B cell (primary cell): ENCODE data around the gene TAF11L10.
"Not testable (repeated sequence)": the region's sequence is repeated elsewhere in the genome, so short reads cannot be mapped to it uniquely, and the experiment has no call there.

Experiments used
- EZH2 ChIP-seq: IDR thresholded peaks from 2 replicates; pipeline ENCODE4 v1.6.1; 2012; ENCODE audit warnings: borderline replicate concordance, low read depth, mild to moderate bottlenecking, moderate library complexity, low read length; ENCODE audit not compliant: insufficient read depth, poor library complexity, severe bottlenecking
- TF ChIP-seq, protein P1 (sequence below): fragments of 200-600 bp; IDR thresholded peaks from one replicate; pipeline ENCODE4 v1.8.0; 2022; ENCODE audit warnings: antibody characterized with exemption, mild to moderate bottlenecking

DNA sequence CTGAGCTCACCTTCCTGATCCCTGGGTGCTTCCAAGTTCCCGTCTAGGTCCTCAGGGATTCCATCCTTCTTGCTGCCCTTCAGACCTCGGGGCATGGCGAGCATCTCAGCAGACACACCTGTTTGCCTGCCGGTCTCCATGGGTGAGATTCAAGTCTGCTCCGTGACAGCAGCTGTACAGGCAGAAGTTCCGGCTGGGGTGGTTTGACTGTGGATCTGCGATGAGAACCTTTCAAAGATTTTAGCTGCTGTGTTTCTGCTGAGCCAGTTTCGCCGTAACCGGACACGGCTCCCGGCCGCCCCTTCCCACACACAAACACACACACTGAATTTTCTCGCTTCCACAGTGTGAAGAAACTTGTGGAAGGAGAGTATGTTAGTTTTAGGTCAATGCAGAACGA lies 3.4 kb downstream of the TAF11L10 start, which contains the start of gene TAF11L9:
- not testable (repeated sequence) for TF ChIP-seq EZH2
- TF ChIP-seq, protein P1, sequence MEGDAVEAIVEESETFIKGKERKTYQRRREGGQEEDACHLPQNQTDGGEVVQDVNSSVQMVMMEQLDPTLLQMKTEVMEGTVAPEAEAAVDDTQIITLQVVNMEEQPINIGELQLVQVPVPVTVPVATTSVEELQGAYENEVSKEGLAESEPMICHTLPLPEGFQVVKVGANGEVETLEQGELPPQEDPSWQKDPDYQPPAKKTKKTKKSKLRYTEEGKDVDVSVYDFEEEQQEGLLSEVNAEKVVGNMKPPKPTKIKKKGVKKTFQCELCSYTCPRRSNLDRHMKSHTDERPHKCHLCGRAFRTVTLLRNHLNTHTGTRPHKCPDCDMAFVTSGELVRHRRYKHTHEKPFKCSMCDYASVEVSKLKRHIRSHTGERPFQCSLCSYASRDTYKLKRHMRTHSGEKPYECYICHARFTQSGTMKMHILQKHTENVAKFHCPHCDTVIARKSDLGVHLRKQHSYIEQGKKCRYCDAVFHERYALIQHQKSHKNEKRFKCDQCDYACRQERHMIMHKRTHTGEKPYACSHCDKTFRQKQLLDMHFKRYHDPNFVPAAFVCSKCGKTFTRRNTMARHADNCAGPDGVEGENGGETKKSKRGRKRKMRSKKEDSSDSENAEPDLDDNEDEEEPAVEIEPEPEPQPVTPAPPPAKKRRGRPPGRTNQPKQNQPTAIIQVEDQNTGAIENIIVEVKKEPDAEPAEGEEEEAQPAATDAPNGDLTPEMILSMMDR = not testable (repeated sequence)
